Mesothelial cell of epicardium (in vitro differentiated cells): Measurements from ENCODE around the gene ZBTB7A. TPM values are rescaled to one million over a fixed set of nuclear protein-coding genes. Genes with fewer than 3 reads are reported as not detected.
"Not testable (repeated sequence)": the region's sequence is repeated elsewhere in the genome, so short reads cannot be mapped to it uniquely, and the experiment has no call there.

Experiments
- DNase-seq, 2 experiments: peaks; one replicate each; pipeline ENCODE4 v3.0.0; 2021; ENCODE audit warnings: low spot score in 2 of 2; ENCODE audit not compliant: unreplicated experiment in 2 of 2
- H3K27ac Mint-ChIP-seq: 2 replicates; pipeline ENCODE4 v1.8.0; 2021; ENCODE audit warnings: mixed read lengths
- H3K27me3 Mint-ChIP-seq: 2 replicates; pipeline ENCODE4 v1.8.0; 2021; ENCODE audit warnings: low read depth, mixed read lengths
- H3K36me3 Mint-ChIP-seq: 2 replicates; pipeline ENCODE4 v1.8.0; 2021; ENCODE audit warnings: mixed read lengths
- H3K4me1 Mint-ChIP-seq: 2 replicates; pipeline ENCODE4 v1.8.0; 2021; ENCODE audit warnings: mixed read lengths
- H3K4me3 Mint-ChIP-seq: 2 replicates; pipeline ENCODE4 v1.8.0; 2021; ENCODE audit warnings: mild to moderate bottlenecking, moderate library complexity, mixed read lengths
- H3K9me3 Mint-ChIP-seq: 2 replicates; pipeline ENCODE4 v1.8.0; 2021; ENCODE audit warnings: mixed read lengths
- CTCF ChIP-seq: fragments of 200-600 bp; sonication (generic); IDR thresholded peaks from one replicate; pipeline ENCODE4 v1.5.0; 2021; ENCODE audit warnings: antibody characterized with exemption; ENCODE audit not compliant: unreplicated experiment
- total RNA-seq: library from RNA; stranded (reverse); gene quantifications from 3 replicates; pipeline ENCODE4 v1.2.1, GENCODE V29; 2021

The ZBTB7A gene
- total RNA-seq, 1 donor from 2014 or later = 27.9 TPM

- peak overlapping the region; percentile 97 for H3K27ac Mint-ChIP-seq
- peaks cover 7% of the 10 kb centered on the region for H3K36me3 Mint-ChIP-seq
- TF ChIP-seq CTCF = no peak
- DNase-seq = peak in 1 of 2 experiments; percentile 59
- H3K9me3 Mint-ChIP-seq = no peaks in the 10 kb centered on the region
- peaks cover 35% of the 10 kb centered on the region for H3K4me1 Mint-ChIP-seq
- peak overlapping the region; percentile 60 for H3K4me3 Mint-ChIP-seq
- H3K27me3 Mint-ChIP-seq = no peaks in the 10 kb centered on the region
Observed at GRCh38 chr19:4014541-4015491, 51.9 kb downstream of the ZBTB7A start.

- DNase-seq = no peak
- H3K9me3 Mint-ChIP-seq = no peaks in the 10 kb centered on the region
Observed at GRCh38 chr19:4013886-4014540, 52.7 kb downstream of the ZBTB7A start.

GRCh38 chr19:4012975-4013634 lies 53.6 kb downstream of the ZBTB7A start:
- H3K4me3 Mint-ChIP-seq = no peak overlapping the region
- peaks cover 51% of the 10 kb centered on the region for H3K4me1 Mint-ChIP-seq
- TF ChIP-seq CTCF = no peak
- no peak for DNase-seq
- H3K27ac Mint-ChIP-seq = peak overlapping the region; percentile 12
- no peaks in the 10 kb centered on the region for H3K27me3 Mint-ChIP-seq
- H3K36me3 Mint-ChIP-seq = peaks cover 4% of the 10 kb centered on the region
- no peaks in the 10 kb centered on the region for H3K9me3 Mint-ChIP-seq

More at GRCh38 chr19:4013886-4014540, 52.7 kb downstream of the ZBTB7A start:
- H3K27ac Mint-ChIP-seq = peak overlapping the region; percentile 56
- no peak for TF ChIP-seq CTCF
- no peak overlapping the region for H3K4me3 Mint-ChIP-seq
- H3K4me1 Mint-ChIP-seq = peaks cover 43% of the 10 kb centered on the region
- H3K27me3 Mint-ChIP-seq = no peaks in the 10 kb centered on the region
- peaks cover 7% of the 10 kb centered on the region for H3K36me3 Mint-ChIP-seq

- no peak for DNase-seq
- no peak for TF ChIP-seq CTCF
- peak overlapping the region; percentile 69 for H3K27ac Mint-ChIP-seq
- peaks cover 4% of the 10 kb centered on the region for H3K36me3 Mint-ChIP-seq
- no peak overlapping the region for H3K4me3 Mint-ChIP-seq
- no peaks in the 10 kb centered on the region for H3K27me3 Mint-ChIP-seq
- H3K4me1 Mint-ChIP-seq = peaks cover 51% of the 10 kb centered on the region
- H3K9me3 Mint-ChIP-seq = no peaks in the 10 kb centered on the region
Observed at GRCh38 chr19:4012092-4012974, 54.4 kb downstream of the ZBTB7A start.

- not testable (repeated sequence) for H3K9me3 Mint-ChIP-seq, H3K4me3 Mint-ChIP-seq, H3K27me3 Mint-ChIP-seq, H3K36me3 Mint-ChIP-seq, DNase-seq
- H3K27ac Mint-ChIP-seq = peak overlapping the region; percentile 36
- H3K4me1 Mint-ChIP-seq = peaks cover 49% of the 10 kb centered on the region
Observed at GRCh38 chr19:4011430-4011829, 55.3 kb downstream of the ZBTB7A start.
